Brain microvascular endothelial cell (primary cell): ENCODE data around the gene ITPRIP.

Source experiments
- DNase-seq: peaks from one replicate; pipeline ENCODE4 v3.0.0-alpha.2; 2020
- H3K27ac ChIP-seq: fragments of 250-450 bp; sonication (Bioruptor Pico); 2 replicates; pipeline ENCODE4 v1.5.1; 2020; ENCODE audit warnings: mild to moderate bottlenecking, moderate library complexity
- H3K27me3 ChIP-seq: fragments of 250-450 bp; sonication (Bioruptor Pico); replicated peaks from 2 replicates; pipeline ENCODE4 v1.5.1; 2020; ENCODE audit warnings: mild to moderate bottlenecking
- H3K36me3 ChIP-seq: fragments of 250-450 bp; sonication (Bioruptor Pico); replicated peaks from 2 replicates; pipeline ENCODE4 v1.5.1; 2020; ENCODE audit warnings: mild to moderate bottlenecking
- H3K4me3 ChIP-seq: 2 replicates; pipeline ENCODE4 v1.5.1; 2011; ENCODE audit warnings: low read depth, mild to moderate bottlenecking, control low read depth, low read length, moderate library complexity
- in situ Hi-C: cut with HindIII; loops from 2 replicates; pipeline ENCODE4 v1.10.0; 2017; ENCODE audit warnings: low sequenced_read_pairs, low pct_ligation_motif_present
- TF ChIP-seq, protein P1 (sequence below): IDR thresholded peaks from 2 replicates; pipeline ENCODE4 v1.5.1; 2011; ENCODE audit warnings: low read depth, mild to moderate bottlenecking, moderate library complexity, low read length, control low read depth, inconsistent platforms; ENCODE audit errors: missing control alignments

ITPRIP gene

DNA sequence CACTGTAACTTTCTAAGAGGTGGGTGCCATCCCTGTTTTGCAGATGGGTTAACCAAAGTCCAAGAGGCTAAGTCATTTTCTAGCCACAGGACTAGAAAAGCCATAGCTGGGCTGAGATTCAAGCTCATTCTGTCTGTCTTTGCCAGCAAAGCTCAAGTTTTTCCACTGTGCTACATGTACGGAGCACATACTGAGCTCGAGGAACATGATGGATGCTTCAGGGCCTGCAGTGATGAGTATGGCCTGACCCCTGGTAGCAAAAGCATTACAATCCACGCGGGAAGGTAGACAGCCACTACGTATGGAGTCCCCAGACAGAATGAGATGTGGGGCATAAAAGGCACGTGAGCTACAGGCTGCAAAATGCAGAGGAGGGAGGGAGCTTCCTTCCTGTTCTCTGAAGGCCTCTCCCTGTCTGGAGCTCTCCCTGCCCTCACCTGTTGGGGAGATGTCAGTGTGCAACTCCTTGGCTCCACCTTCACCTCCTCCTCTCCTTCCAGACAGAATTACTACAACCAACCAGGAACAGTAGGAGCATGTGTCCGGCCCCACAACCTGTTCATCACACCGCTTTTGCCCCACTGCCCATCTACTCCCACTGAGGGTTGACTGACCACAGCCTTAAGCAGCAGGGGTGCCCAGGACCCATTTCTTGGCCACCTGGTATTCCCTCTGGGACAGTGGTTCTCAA lies 16.4 kb downstream of the ITPRIP start:
- in situ Hi-C loops, result no loop called here
- DNase-seq, result no peak
- no peak overlapping the region for H3K4me3 ChIP-seq
- TF ChIP-seq, protein P1, sequence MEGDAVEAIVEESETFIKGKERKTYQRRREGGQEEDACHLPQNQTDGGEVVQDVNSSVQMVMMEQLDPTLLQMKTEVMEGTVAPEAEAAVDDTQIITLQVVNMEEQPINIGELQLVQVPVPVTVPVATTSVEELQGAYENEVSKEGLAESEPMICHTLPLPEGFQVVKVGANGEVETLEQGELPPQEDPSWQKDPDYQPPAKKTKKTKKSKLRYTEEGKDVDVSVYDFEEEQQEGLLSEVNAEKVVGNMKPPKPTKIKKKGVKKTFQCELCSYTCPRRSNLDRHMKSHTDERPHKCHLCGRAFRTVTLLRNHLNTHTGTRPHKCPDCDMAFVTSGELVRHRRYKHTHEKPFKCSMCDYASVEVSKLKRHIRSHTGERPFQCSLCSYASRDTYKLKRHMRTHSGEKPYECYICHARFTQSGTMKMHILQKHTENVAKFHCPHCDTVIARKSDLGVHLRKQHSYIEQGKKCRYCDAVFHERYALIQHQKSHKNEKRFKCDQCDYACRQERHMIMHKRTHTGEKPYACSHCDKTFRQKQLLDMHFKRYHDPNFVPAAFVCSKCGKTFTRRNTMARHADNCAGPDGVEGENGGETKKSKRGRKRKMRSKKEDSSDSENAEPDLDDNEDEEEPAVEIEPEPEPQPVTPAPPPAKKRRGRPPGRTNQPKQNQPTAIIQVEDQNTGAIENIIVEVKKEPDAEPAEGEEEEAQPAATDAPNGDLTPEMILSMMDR, result no peak
- H3K27ac ChIP-seq, result no peak overlapping the region
- H3K27me3 ChIP-seq, result no peaks in the 10 kb centered on the region
- H3K36me3 ChIP-seq, result peaks cover 29% of the 10 kb centered on the region

DNA sequence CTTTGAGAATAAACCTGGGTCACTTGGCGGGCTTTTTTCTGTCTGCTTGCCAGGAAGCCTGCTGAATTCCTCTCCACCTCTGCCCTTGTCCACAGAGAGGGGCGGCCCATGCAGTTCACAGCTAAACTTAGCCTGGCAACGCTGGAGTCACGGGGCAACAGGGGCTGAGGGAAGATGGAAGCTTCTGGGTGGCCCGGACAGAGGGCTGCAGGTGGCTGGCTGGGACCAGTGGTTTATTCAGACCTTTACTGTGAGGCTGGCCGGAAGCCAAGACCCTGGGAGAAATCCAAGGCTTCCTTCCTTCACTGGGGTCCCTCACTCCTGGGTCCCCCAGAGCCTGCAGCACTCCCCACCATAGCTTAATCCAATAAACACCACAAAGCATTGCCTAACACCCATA lies 17.0 kb downstream of the ITPRIP start:
- no peak for DNase-seq
- H3K27me3 ChIP-seq, result no peaks in the 10 kb centered on the region
- in situ Hi-C loops, result no loop called here
- TF ChIP-seq, protein P1, result no peak
- no peak overlapping the region for H3K4me3 ChIP-seq
- peaks cover 34% of the 10 kb centered on the region for H3K36me3 ChIP-seq
- H3K27ac ChIP-seq, result no peak overlapping the region

DNA sequence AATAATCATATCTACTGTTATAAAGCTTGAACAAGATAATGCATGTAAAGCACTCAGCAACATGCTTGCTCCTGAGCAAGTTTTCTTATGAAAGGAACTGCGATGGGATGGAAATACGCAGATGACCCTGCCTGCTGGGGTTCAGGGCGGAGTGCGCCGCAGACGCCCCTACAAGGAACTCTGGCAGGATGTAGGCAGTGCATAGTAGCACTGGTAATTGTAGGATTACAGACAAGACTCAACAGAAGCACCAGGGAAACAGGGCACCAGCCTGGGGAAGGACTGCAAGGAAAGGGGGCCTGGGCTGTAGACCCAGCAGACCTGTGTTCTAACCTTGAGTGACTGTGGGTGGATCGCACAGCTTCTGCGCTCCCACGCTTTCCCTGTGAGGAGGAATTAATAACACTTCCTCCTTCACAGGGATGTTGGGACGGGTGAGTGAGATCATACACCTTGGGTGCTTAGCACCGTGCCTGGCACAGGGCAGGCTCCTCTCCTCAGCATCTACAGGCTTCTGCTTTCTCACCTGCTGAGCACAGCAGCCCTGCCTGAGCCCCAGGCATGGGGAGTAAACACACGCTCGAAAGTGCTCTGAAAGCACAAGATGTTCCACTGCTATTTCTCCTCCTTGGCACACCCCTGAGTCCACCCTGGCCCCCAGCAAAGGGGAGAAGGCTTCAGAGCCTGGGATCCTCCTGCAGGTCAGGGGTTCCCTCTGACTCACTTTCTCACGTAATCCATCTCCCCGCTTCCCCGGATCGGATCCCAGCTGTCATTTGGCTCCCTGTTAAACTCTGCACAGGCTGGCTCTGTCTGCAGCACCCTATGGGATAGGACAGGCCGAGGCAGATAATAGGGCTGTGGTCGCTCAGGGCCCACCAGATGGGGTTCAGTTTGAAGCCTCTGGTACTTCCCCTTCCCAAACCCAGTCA lies 19.2 kb downstream of the ITPRIP start:
- no peak for DNase-seq
- in situ Hi-C loops, result no loop called here
- Histone ChIP-seq H3K36me3 (peaks cover 47% of the 10 kb centered on the region), H3K4me3 (no peak overlapping the region), H3K27ac (peak overlapping the region; percentile 62), H3K27me3 (no peaks in the 10 kb centered on the region)
- TF ChIP-seq, protein P1, result no peak

DNA sequence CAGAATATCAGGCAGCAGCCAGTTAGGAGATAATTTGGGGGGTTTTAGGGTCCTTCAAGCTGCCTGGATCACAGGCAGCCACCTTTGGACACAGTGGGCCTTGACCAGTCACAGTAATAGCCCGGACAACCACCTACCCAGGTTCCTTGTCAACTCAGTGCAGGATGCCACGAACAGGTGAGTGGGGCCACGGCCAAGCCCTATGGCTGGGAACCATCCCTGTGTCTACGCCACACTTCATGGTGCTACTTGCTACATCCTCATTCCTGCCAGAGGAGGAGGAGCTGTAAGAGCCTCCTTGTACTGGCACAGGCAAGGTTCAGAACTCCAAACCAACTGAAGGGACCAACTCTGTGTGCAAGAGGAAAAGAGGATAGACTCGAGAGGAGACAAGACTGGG lies 19.9 kb downstream of the ITPRIP start:
- in situ Hi-C loops, result no loop called here
- DNase-seq, result no peak
- H3K36me3 ChIP-seq, result peaks cover 54% of the 10 kb centered on the region
- TF ChIP-seq, protein P1, result no peak
- H3K27me3 ChIP-seq, result no peaks in the 10 kb centered on the region
- no peak overlapping the region for H3K27ac ChIP-seq
- H3K4me3 ChIP-seq, result no peak overlapping the region

DNA sequence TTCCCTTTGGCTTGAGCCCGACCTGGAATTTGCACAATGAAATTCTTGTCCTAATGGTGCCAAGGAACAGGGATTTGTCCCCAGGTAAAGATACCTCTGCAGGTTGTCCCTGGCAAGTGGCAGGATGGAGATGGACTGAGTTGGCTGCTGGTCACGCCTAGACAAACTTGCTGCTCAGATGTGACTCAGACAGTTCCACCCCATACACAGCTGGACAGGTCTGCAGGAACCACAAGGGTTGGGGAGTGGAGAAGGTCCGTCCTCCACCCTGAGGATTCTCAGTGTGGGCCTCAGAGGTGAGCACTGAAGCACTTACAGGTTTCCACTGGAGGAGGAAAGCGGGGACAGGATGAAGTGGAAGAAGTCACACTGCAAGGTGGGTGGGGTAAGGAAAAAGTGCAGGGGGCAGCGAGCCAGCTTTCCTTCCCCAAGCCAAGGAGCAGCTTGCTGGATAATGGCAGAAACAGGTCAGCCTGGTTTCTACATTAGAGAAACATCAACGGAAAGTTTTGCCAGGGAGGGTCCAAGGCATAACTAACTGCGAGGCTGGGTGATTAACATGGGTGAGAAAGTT lies 20.5 kb downstream of the ITPRIP start:
- peak overlapping the region; percentile 16 for H3K27ac ChIP-seq
- in situ Hi-C loops, result no loop called here
- no peak for DNase-seq
- H3K27me3 ChIP-seq, result no peaks in the 10 kb centered on the region
- peaks cover 59% of the 10 kb centered on the region for H3K36me3 ChIP-seq
- TF ChIP-seq, protein P1, result no peak
- no peak overlapping the region for H3K4me3 ChIP-seq
